IMR-90 (cell line): ENCODE results near the gene BCAS1. TPM values are rescaled to one million over a fixed set of nuclear protein-coding genes. Genes with fewer than 3 reads are reported as not detected.
"Not testable (repeated sequence)": the region's sequence is repeated elsewhere in the genome, so short reads cannot be mapped to it uniquely, and the experiment has no call there.

Experiments used
- ATAC-seq: fragments of 200-7000 bp; cut with Tn5 transposase; 2 replicates; pipeline ENCODE4 v1.9.1; 2020; ENCODE audit warnings: low read depth, mild to moderate bottlenecking, moderate library complexity
- BruUV-seq: library from RNA; stranded (reverse); fragments of 400-500 nt; replicated peaks from 2 replicates; lab custom pipeline; 2021; lab: Mats Ljungman, UMichigan
- CTCF ChIA-PET: fragments of 300-600 bp; formaldehyde crosslinking; extraction: SDS; loops from one replicate; lab custom pipeline; 2021; ENCODE audit warnings: antibody characterized with exemption; lab: Yijun Ruan, JAX
- POLR2A ChIA-PET: fragments of 300-600 bp; sonication (Branson Sonifier 250); formaldehyde crosslinking; loops from one replicate; lab custom pipeline; 2022; ENCODE audit warnings: antibody characterized with exemption; ENCODE audit not compliant: unreplicated experiment; lab: Charles Lee
- DNase-seq: peaks from one replicate; pipeline ENCODE4 v3.0.0; 2013
- H2AFZ ChIP-seq: replicated peaks from 2 replicates; pipeline ENCODE3; 2013; ENCODE audit warnings: low read length, mild to moderate bottlenecking; ENCODE audit not compliant: poor library complexity
- H2AK5ac ChIP-seq: 2 replicates; pipeline ENCODE4 v1.6.1; 2013; ENCODE audit warnings: low read depth, low read length, inconsistent platforms
- H2AK9ac ChIP-seq: replicated peaks from 2 replicates; pipeline ENCODE3; 2013; ENCODE audit warnings: mild to moderate bottlenecking, low read depth, low read length, moderate library complexity; ENCODE audit not compliant: poor library complexity
- H2BK120ac ChIP-seq: 2 replicates; pipeline ENCODE4 v1.6.1; 2013; ENCODE audit warnings: low read depth, low read length, inconsistent platforms
- H2BK15ac ChIP-seq: 3 replicates; pipeline ENCODE4 v1.6.1; 2013; ENCODE audit warnings: low read depth, low read length, inconsistent platforms
- H2BK20ac ChIP-seq: 2 replicates; pipeline ENCODE4 v1.6.1; 2013; ENCODE audit warnings: low read depth, mild to moderate bottlenecking, inconsistent platforms, low read length, moderate library complexity
- H2BK5ac ChIP-seq: 2 replicates; pipeline ENCODE4 v1.6.1; 2013; ENCODE audit warnings: mild to moderate bottlenecking, low read depth, low read length, inconsistent platforms; ENCODE audit not compliant: poor library complexity, severe bottlenecking
- H3K14ac ChIP-seq: replicated peaks from 2 replicates; pipeline ENCODE4 v1.6.1; 2013; ENCODE audit warnings: low read depth, low read length, inconsistent platforms
- H3K18ac ChIP-seq: 2 replicates; pipeline ENCODE4 v1.6.1; 2013; ENCODE audit warnings: low read depth, low read length, control low read depth
- H3K23ac ChIP-seq: 2 replicates; pipeline ENCODE4 v1.6.1; 2013; ENCODE audit warnings: low read depth, low read length, inconsistent platforms
- H3K27ac ChIP-seq: 2 replicates; pipeline ENCODE4 v1.5.1; 2013; ENCODE audit warnings: mild to moderate bottlenecking, control low read depth, low read length; ENCODE audit not compliant: insufficient read depth
- H3K27me3 ChIP-seq: 2 replicates; pipeline ENCODE4 v1.6.1; 2013; ENCODE audit warnings: low read length; ENCODE audit not compliant: control insufficient read depth, insufficient read depth
- H3K36me3 ChIP-seq: 2 replicates; pipeline ENCODE4 v1.6.1; 2013; ENCODE audit warnings: low read length, mixed read lengths; ENCODE audit not compliant: control insufficient read depth, insufficient read depth
- H3K4ac ChIP-seq: 2 replicates; pipeline ENCODE4 v1.6.1; 2013; ENCODE audit warnings: low read depth, low read length, inconsistent platforms
- H3K4me1 ChIP-seq: 2 replicates; pipeline ENCODE4 v1.6.1; 2013; ENCODE audit warnings: low read length, mixed read lengths; ENCODE audit not compliant: control insufficient read depth, insufficient read depth
- H3K4me2 ChIP-seq: 2 replicates; pipeline ENCODE4 v1.6.1; 2013; ENCODE audit warnings: low read depth, mild to moderate bottlenecking, control low read depth, low read length, moderate library complexity
- H3K4me3 ChIP-seq: 2 replicates; pipeline ENCODE4 v1.5.1; 2013; ENCODE audit warnings: low read depth, mild to moderate bottlenecking, control low read depth, low read length, moderate library complexity; ENCODE audit not compliant: insufficient read depth
- H3K56ac ChIP-seq: 2 replicates; pipeline ENCODE4 v1.6.1; 2013; ENCODE audit warnings: low read length, inconsistent platforms; ENCODE audit not compliant: insufficient read depth; ENCODE audit errors: extremely low read depth
- H3K79me1 ChIP-seq, 2 experiments: 2 replicates each; pipeline ENCODE4 v1.6.1; 2013; ENCODE audit warnings: low read length in 2 of 2, inconsistent platforms in 1 of 2, low read depth in 1 of 2
- H3K9ac ChIP-seq: 2 replicates; pipeline ENCODE4 v1.6.1; 2013; ENCODE audit warnings: low read depth, low read length, control low read depth
- H3K9me1 ChIP-seq: 2 replicates; pipeline ENCODE4 v1.6.1; 2013; ENCODE audit warnings: low read length, inconsistent platforms; ENCODE audit not compliant: insufficient read depth
- H3K9me3 ChIP-seq: 2 replicates; pipeline ENCODE4 v1.6.1; 2013; ENCODE audit warnings: low read length; ENCODE audit not compliant: control insufficient read depth, insufficient read depth
- H4K20me1 ChIP-seq: 2 replicates; pipeline ENCODE4 v1.6.1; 2013; ENCODE audit warnings: low read length, inconsistent platforms; ENCODE audit not compliant: insufficient read depth
- H4K5ac ChIP-seq: 2 replicates; pipeline ENCODE4 v1.6.1; 2013; ENCODE audit warnings: mild to moderate bottlenecking, low read depth, low read length, control low read depth
- H4K8ac ChIP-seq, 2 experiments: 2 replicates each; pipeline ENCODE4 v1.6.1; 2013; ENCODE audit warnings: low read depth in 2 of 2, low read length in 2 of 2, control low read depth in 1 of 2, inconsistent platforms in 1 of 2
- H4K91ac ChIP-seq: 2 replicates; pipeline ENCODE4 v1.6.1; 2013; ENCODE audit warnings: low read depth, low read length, inconsistent platforms; ENCODE audit not compliant: insufficient read depth
- WGBS, 2 experiments: methylation state at CpG; one replicate each; pipeline versions ENCODE4 v1.1.5 to v1.1.7; 2013; ENCODE audit warnings: missing lambda C conversion rate in 2 of 2; ENCODE audit not compliant: insufficient read length in 1 of 2; ENCODE audit errors: extremely low coverage in 2 of 2; 5-methylcytosine and 5-hydroxymethylcytosine counted together
- dilution Hi-C: fragments of 300-500 bp; cut with HindIII; formaldehyde crosslinking; loops from one replicate; pipeline ENCODE4 v1.14.3; 2018; ENCODE audit warnings: low sequenced_read_pairs; ENCODE audit not compliant: unreplicated experiment
- in situ Hi-C: fragments of 300-500 bp; cut with MboI; formaldehyde crosslinking; loops from 3 replicates; pipeline ENCODE4 v1.14.3; 2019; ENCODE audit warnings: low sequenced_read_pairs, inconsistent platforms, mixed read lengths
- intact Hi-C: fragments of 100-400 bp; cut with micrococcal nuclease; formaldehyde crosslinking; loops from 2 replicates; pipeline ENCODE4 v1.10.0; 2022
- polyA plus RNA-seq, 3 experiments: library from polyadenylated mRNA; depleted of rRNA; stranded (reverse); fragments of >200 nt; gene quantifications; 2 replicates each; pipeline ENCODE4 v1.2.3, GENCODE V29; 2012; ENCODE audit warnings: low replicate concordance in 1 of 3
- total RNA-seq: library from RNA; depleted of rRNA; stranded (reverse); fragments of >200 nt; gene quantifications from 2 replicates; pipeline ENCODE4 v1.2.3, GENCODE V29; 2012

Gene BCAS1
- total and polyA plus RNA-seq, 2 of the 4 experiments (the other 2 are of a cell fraction) = under 0.01 TPM; not detected in 1

DNA sequence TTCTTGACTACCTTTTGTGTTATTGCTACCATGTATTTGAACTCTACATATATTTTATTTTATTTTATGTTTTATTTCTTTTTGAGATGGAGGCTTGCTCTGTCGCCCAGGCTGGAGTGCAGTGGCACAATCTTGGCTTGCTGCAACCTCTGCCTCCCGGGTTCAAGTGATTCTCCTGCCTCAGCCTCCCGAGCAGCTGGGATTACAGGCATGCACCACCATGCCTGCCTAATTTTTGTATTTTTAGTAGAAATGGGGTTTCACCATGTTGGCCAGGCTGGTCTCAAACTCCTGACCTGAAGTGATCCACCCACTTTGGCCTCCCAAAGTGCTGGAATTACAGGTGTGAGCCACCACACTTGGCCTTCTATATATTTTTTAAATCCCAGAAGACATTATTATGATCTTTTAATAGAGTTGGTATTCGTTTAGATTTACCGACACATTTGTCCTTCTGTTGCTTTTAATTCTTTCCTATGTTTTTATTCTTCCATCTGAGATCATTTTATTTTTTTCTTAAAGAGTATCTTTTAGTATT lies 137.7 kb downstream of the BCAS1 start:
- BruUV-seq, H3K9ac ChIP-seq, POLR2A ChIA-PET, H3K14ac ChIP-seq, intact Hi-C loops, H3K56ac ChIP-seq, H2BK120ac ChIP-seq, DNase-seq, H3K23ac ChIP-seq, H2AFZ ChIP-seq, H3K27me3 ChIP-seq, H4K91ac ChIP-seq, H2AK5ac ChIP-seq, H3K18ac ChIP-seq, ATAC-seq, H3K4me2 ChIP-seq, H3K4me3 ChIP-seq, H4K5ac ChIP-seq, H3K9me3 ChIP-seq, H3K27ac ChIP-seq, H2BK15ac ChIP-seq, H4K20me1 ChIP-seq, H3K4ac ChIP-seq, dilution Hi-C loops, H2BK20ac ChIP-seq, H2AK9ac ChIP-seq, H2BK5ac ChIP-seq, H4K8ac ChIP-seq, H3K79me1 ChIP-seq, H3K36me3 ChIP-seq, CTCF ChIA-PET: not testable (repeated sequence)
- in situ Hi-C loops = loop anchor here (25.0 kb wide), 2 partner anchors 770 to 1445 kb away; no protein-coding TSS in a partner anchor
- WGBS, 2 experiments = no CpG with 5 or more reads among the region's 5 CpGs
- peaks cover 10% of the 10 kb centered on the region for H3K9me1 ChIP-seq
- peaks cover 10% of the 10 kb centered on the region for H3K4me1 ChIP-seq
